NK-92 treated with Interleukin-12 subunit alpha and Interleukin-12 subunit beta, amount 100 ng/mL, for 24 hours (cell line): ENCODE data around the gene KIF3B.
"Not testable (repeated sequence)": the region's sequence is repeated elsewhere in the genome, so short reads cannot be mapped to it uniquely, and the experiment has no call there.

ENCODE experiments used
- DNase-seq: peaks from one replicate; lab custom pipeline; 2025; lab: John Stamatoyannopoulos, UW

Gene KIF3B

GRCh38 chr20:32277361-32278198 lies at the start of gene KIF3B:
TSS of gene KIF3B (plus strand) at chr20:32277651. CDS start at chr20:32309778, 32,127 bp downstream.
- DNase-seq: peak; percentile 74

GRCh38 chr20:32227744-32228688 lies 49.4 kb upstream of the KIF3B start:
- no peak for DNase-seq

GRCh38 chr20:32229251-32229747 lies 48.2 kb upstream of the KIF3B start:
- DNase-seq: no peak

- DNase-seq: no peak
Observed at GRCh38 chr20:32230707-32231106, 46.7 kb upstream of the KIF3B start.

- DNase-seq: no peak
Observed at GRCh38 chr20:32231245-32231644, 46.2 kb upstream of the KIF3B start.

GRCh38 chr20:32231847-32232246 lies 45.6 kb upstream of the KIF3B start:
- DNase-seq: no peak

GRCh38 chr20:32232326-32232886 lies 45.0 kb upstream of the KIF3B start:
- DNase-seq: no peak

- no peak for DNase-seq
Observed at GRCh38 chr20:32233286-32233685, 44.2 kb upstream of the KIF3B start.

- DNase-seq: no peak
Observed at GRCh38 chr20:32234135-32234808, 43.2 kb upstream of the KIF3B start.

- no peak for DNase-seq
Observed at GRCh38 chr20:32235331-32236047, 42.0 kb upstream of the KIF3B start.

GRCh38 chr20:32236048-32236533 lies 41.4 kb upstream of the KIF3B start:
- DNase-seq: no peak

GRCh38 chr20:32236819-32237218 lies 40.6 kb upstream of the KIF3B start:
- no peak for DNase-seq

GRCh38 chr20:32237419-32237818 lies 40.0 kb upstream of the KIF3B start:
- DNase-seq: no peak

GRCh38 chr20:32238483-32239425 lies 38.7 kb upstream of the KIF3B start:
- DNase-seq: no peak

GRCh38 chr20:32240205-32240604 lies 37.2 kb upstream of the KIF3B start:
- DNase-seq: no peak

- DNase-seq: no peak
Observed at GRCh38 chr20:32241807-32242206, 35.6 kb upstream of the KIF3B start.

- no peak for DNase-seq
Observed at GRCh38 chr20:32244150-32244823, 33.2 kb upstream of the KIF3B start.

GRCh38 chr20:32244959-32245358 lies 32.5 kb upstream of the KIF3B start:
- no peak for DNase-seq

- DNase-seq: not testable (repeated sequence)
Observed at GRCh38 chr20:32246208-32246607, 31.2 kb upstream of the KIF3B start.
